ENCODE data around the gene EYA4. TPM values are rescaled to one million over a fixed set of nuclear protein-coding genes. Genes with fewer than 3 reads are reported as not detected.

The EYA4 gene
- total RNA-seq, 1 experiment from 2014 or later, result not detected

- POLR2A ChIA-PET, result no interaction called here
- Histone ChIP-seq H3K4me3 (ENCODE audit: low read depth, low read length) (no peak overlapping the region), H3K36me3 (ENCODE audit: control insufficient read depth, insufficient read depth, low read length) (no peaks in the 10 kb centered on the region), H3K9me3 (no peaks in the 10 kb centered on the region; the same call in 1 of the 2 replicates), H3K27me3 (replicated peaks; ENCODE audit: control insufficient read depth, insufficient read depth, low read length) (no peaks in the 10 kb centered on the region), H3K4me1 (no peaks in the 10 kb centered on the region)
- H3K36me3 Mint-ChIP-seq (ENCODE audit: insufficient read depth, unreplicated experiment), result no peaks in the 10 kb centered on the region
- H3K9me3 Mint-ChIP-seq (ENCODE audit: unreplicated experiment), result no peaks in the 10 kb centered on the region
- no peak for DNase-seq
- no peaks in the 10 kb centered on the region for H3K4me1 Mint-ChIP-seq (ENCODE audit: low read depth, unreplicated experiment)
- H3K27ac Mint-ChIP-seq (ENCODE audit: unreplicated experiment), result no peak overlapping the region
- no peak for TF ChIP-seq CTCF (IDR thresholded peaks at IDR 0.05; ENCODE audit: insufficient read depth in 1 of 2, low read depth in 1 of 2, low read length in 1 of 2, severe bottlenecking in 1 of 2, unreplicated experiment in 1 of 2)
- no TSS peak for BruUV-seq (replicated peaks)
- CTCF ChIA-PET, result no interaction called here
- intact Hi-C loops (cut with micrococcal nuclease; ENCODE audit: unreplicated experiment), result no loop called here
- H3K4me3 Mint-ChIP-seq (ENCODE audit: unreplicated experiment), result no peak overlapping the region
- H3K27me3 Mint-ChIP-seq (ENCODE audit: insufficient read depth, unreplicated experiment), result peaks cover 4% of the 10 kb centered on the region
Measured at GRCh38 chr6:133348846-133349245, 107.7 kb downstream of the EYA4 start.

GRCh38 chr6:133350928-133351327, 109.8 kb downstream of the EYA4 start:
- Mint-ChIP-seq H3K27ac (ENCODE audit: unreplicated experiment) (no peak overlapping the region), H3K27me3 (ENCODE audit: insufficient read depth, unreplicated experiment) (peaks cover 6% of the 10 kb centered on the region), H3K9me3 (ENCODE audit: unreplicated experiment) (no peaks in the 10 kb centered on the region), H3K4me1 (ENCODE audit: low read depth, unreplicated experiment) (no peaks in the 10 kb centered on the region), H3K4me3 (ENCODE audit: unreplicated experiment) (no peak overlapping the region), H3K36me3 (ENCODE audit: insufficient read depth, unreplicated experiment) (no peaks in the 10 kb centered on the region)
- TF ChIP-seq CTCF (IDR thresholded peaks at IDR 0.05; ENCODE audit: insufficient read depth in 1 of 2, low read depth in 1 of 2, low read length in 1 of 2, severe bottlenecking in 1 of 2, unreplicated experiment in 1 of 2), result no peak
- Histone ChIP-seq H3K36me3 (ENCODE audit: control insufficient read depth, insufficient read depth, low read length) (no peaks in the 10 kb centered on the region), H3K9me3 (no peaks in the 10 kb centered on the region; the same call in 1 of the 2 replicates), H3K4me1 (no peaks in the 10 kb centered on the region), H3K27me3 (replicated peaks; ENCODE audit: control insufficient read depth, insufficient read depth, low read length) (no peaks in the 10 kb centered on the region), H3K4me3 (ENCODE audit: low read depth, low read length) (no peak overlapping the region)
- ChIA-PET CTCF (no interaction called here), POLR2A (interaction anchor here (0.5 kb wide), 1 partner anchor 108 kb away, joined by 3 read pairs; no protein-coding TSS in a partner anchor)
- DNase-seq, result no peak
- intact Hi-C loops (cut with micrococcal nuclease; ENCODE audit: unreplicated experiment), result no loop called here
- BruUV-seq (replicated peaks), result no TSS peak

GRCh38 chr6:133352046-133352445, 110.9 kb downstream of the EYA4 start:
- Mint-ChIP-seq H3K36me3 (ENCODE audit: insufficient read depth, unreplicated experiment) (no peaks in the 10 kb centered on the region), H3K9me3 (ENCODE audit: unreplicated experiment) (no peaks in the 10 kb centered on the region), H3K4me3 (ENCODE audit: unreplicated experiment) (no peak overlapping the region), H3K4me1 (ENCODE audit: low read depth, unreplicated experiment) (no peaks in the 10 kb centered on the region), H3K27ac (ENCODE audit: unreplicated experiment) (no peak overlapping the region), H3K27me3 (ENCODE audit: insufficient read depth, unreplicated experiment) (peaks cover 8% of the 10 kb centered on the region)
- H3K4me3 ChIP-seq (ENCODE audit: low read depth, low read length), result no peak overlapping the region
- ChIA-PET POLR2A (no interaction called here), CTCF (no interaction called here)
- no TSS peak for BruUV-seq (replicated peaks)
- intact Hi-C loops (cut with micrococcal nuclease; ENCODE audit: unreplicated experiment), result no loop called here
- no peak for TF ChIP-seq CTCF (IDR thresholded peaks at IDR 0.05; ENCODE audit: insufficient read depth in 1 of 2, low read depth in 1 of 2, low read length in 1 of 2, severe bottlenecking in 1 of 2, unreplicated experiment in 1 of 2)
- H3K36me3 ChIP-seq (ENCODE audit: control insufficient read depth, insufficient read depth, low read length), result no peaks in the 10 kb centered on the region
- no peaks in the 10 kb centered on the region; the same call in 1 of the 2 replicates for H3K9me3 ChIP-seq
- H3K27me3 ChIP-seq (replicated peaks; ENCODE audit: control insufficient read depth, insufficient read depth, low read length), result no peaks in the 10 kb centered on the region
- no peaks in the 10 kb centered on the region for H3K4me1 ChIP-seq
- no peak for DNase-seq
